Transverse colon (tissue), 4 donors: Measurements from ENCODE around the gene EIF3B. TPM values are rescaled to one million over a fixed set of nuclear protein-coding genes. Genes with fewer than 3 reads are reported as not detected.

Source experiments
- DNase-seq: peaks from one replicate; pipeline ENCODE4 v3.0.0-alpha.2; 2019
- H3K27ac ChIP-seq, 4 donors: fragments of 200-600 bp; sonication (generic); 2 replicates each; pipeline ENCODE4 v1.5.1; 2016 to 2018; ENCODE audit warnings: inconsistent platforms in 4 of 4
- H3K27me3 ChIP-seq: fragments of 200-600 bp; sonication (generic); 2 replicates; pipeline ENCODE4 v1.5.1; 2017; ENCODE audit warnings: inconsistent platforms
- H3K36me3 ChIP-seq, 4 donors: fragments of 200-600 bp; sonication (generic); 2 replicates each; pipeline ENCODE4 v1.5.1; 2017 to 2019; ENCODE audit warnings: inconsistent platforms in 4 of 4
- H3K4me1 ChIP-seq, 4 donors: fragments of 200-600 bp; sonication (generic); 2 replicates each; pipeline ENCODE4 v1.5.1; 2017 to 2020; ENCODE audit warnings: inconsistent platforms in 4 of 4
- H3K4me3 ChIP-seq, 4 donors: fragments of 200-600 bp; sonication (generic); 1 replicate in 1 of 4; 2 replicates in 3 of 4; pipeline versions ENCODE4 v1.5.1 to v1.6.1; 2017 to 2019; ENCODE audit warnings: inconsistent platforms in 4 of 4
- H3K9me3 ChIP-seq, 2 donors: fragments of 200-600 bp; sonication (generic); 2 replicates each; pipeline ENCODE4 v1.5.1; 2017 to 2019; ENCODE audit warnings: inconsistent platforms in 2 of 2
- CTCF ChIP-seq, 5 experiments: fragments of 200-600 bp in 3 of 5; fragments of 450-650 bp in 2 of 5; sonication (generic) in 3 of 5; IDR thresholded peaks; 1 replicate in 2 of 5; 2 replicates in 3 of 5; pipeline ENCODE4 v1.5.1; 2016 to 2017; ENCODE audit warnings: antibody characterized with exemption in 5 of 5, inconsistent platforms in 3 of 5, mild to moderate bottlenecking in 2 of 5, moderate library complexity in 1 of 5
- EP300 ChIP-seq: sonication (generic); formaldehyde crosslinking; IDR thresholded peaks from one replicate; pipeline ENCODE4 v1.6.1; 2017; ENCODE audit warnings: antibody characterized with exemption, low read depth
- POLR2A ChIP-seq: fragments of 450-650 bp; IDR thresholded peaks from one replicate; pipeline ENCODE4 v1.6.1; 2016; ENCODE audit warnings: antibody characterized with exemption, mild to moderate bottlenecking, moderate library complexity
- POLR2AphosphoS5 ChIP-seq, 3 donors: sonication (generic); formaldehyde crosslinking; IDR thresholded peaks; one replicate each; pipeline ENCODE4 v1.6.1; 2016; ENCODE audit warnings: antibody characterized with exemption in 3 of 3
- WGBS, 2 donors: methylation state at CpG; one replicate each; pipeline ENCODE4 v1.1.5; 2018; ENCODE audit warnings: low coverage in 1 of 2; 5-methylcytosine and 5-hydroxymethylcytosine counted together
- in situ Hi-C, 4 donors: fragments of 200-750 bp; cut with MboI; loops; one replicate each; pipeline versions ENCODE4 v1.15.0 to v1.15.1; 2017; ENCODE audit warnings: low sequenced_read_pairs in 3 of 4, low pct_ligation_motif_present in 1 of 4, low pct_unique_long_range_greater_than_20kb in 1 of 4
- intact Hi-C: fragments of 100-400 bp; cut with DNase I; formaldehyde crosslinking; loops from one replicate; pipeline ENCODE4 v1.15.1; 2023; ENCODE audit warnings: low total_unique reads
- total RNA-seq, 4 donors: library from RNA; depleted of rRNA; stranded (reverse); fragments of >200 nt; gene quantifications; one replicate each; pipeline ENCODE4 v1.1.0, GENCODE V29; 2016

The EIF3B gene
- total RNA-seq, 4 donors from 2014 or later: 75.4 to 201 (median 90.6) TPM

GRCh38 chr7:2359610-2360009 lies 5.0 kb downstream of the EIF3B start:
- Histone ChIP-seq H3K4me1 (peaks cover 19 to 40% (median 25%) of the 10 kb centered on the region in 4 donors), H3K27me3 (no peaks in the 10 kb centered on the region), H3K4me3 (no peak overlapping the region), H3K27ac (no peak overlapping the region), H3K36me3 (peaks cover 0 to 38% (median 18%) of the 10 kb centered on the region in 4 donors), H3K9me3 (no peaks in the 10 kb centered on the region)
- intact Hi-C loops: loop anchor here (10.0 kb wide), 1 partner anchor 115 kb away; the partner anchor contains the start of genes MRM2 and NUDT1
- DNase-seq: no peak
- 81 to 88% methylated on average over 6 to 11 of the region's 11 CpGs for WGBS, 2 donors
- TF ChIP-seq POLR2A (no peak), EP300 (no peak), CTCF (IDR thresholded peaks at IDR 0.05) (no peak), POLR2AphosphoS5 (IDR thresholded peaks at IDR 0.05) (no peak)
- in situ Hi-C loops: loop anchor here in 2 of 4 donors (25.0 kb wide), 1 partner anchor 122 kb away; the partner anchor contains the start of genes MAD1L1 (in 2 of the 2), MRM2 (in 2 of the 2) and NUDT1 (in 2 of the 2)

DNA sequence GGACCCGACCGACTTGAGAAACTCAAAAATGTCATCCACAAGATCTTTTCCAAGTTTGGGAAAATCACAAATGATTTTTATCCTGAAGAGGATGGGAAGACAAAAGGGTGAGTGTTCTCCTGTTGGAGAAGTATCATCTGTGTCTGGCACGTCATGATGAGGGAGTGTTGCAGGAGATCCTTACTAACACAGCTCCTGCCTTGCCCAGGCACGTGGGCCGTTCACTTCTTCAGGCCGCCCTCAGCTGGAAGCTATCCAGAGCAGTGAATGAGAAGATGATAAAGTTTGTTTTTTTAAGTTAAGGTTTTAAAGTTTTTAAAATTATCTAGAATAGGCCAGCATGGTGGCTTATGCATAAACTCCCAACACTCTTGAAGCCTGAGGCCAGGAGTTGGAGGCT lies 6.2 kb downstream of the EIF3B start:
- 75 to 84% methylated on average over 4 to 6 of the region's 6 CpGs for WGBS, 2 donors

GRCh38 chr7:2362385-2363088 lies 7.9 kb downstream of the EIF3B start:
- DNase-seq: no peak
- H3K27ac ChIP-seq: no peak overlapping the region
- no peaks in the 10 kb centered on the region for H3K27me3 ChIP-seq
- 92 to 98% methylated on average over 9 to 27 of the region's 27 CpGs for WGBS, 2 donors
- H3K4me3 ChIP-seq: no peak overlapping the region
- H3K36me3 ChIP-seq: peaks cover 0 to 66% (median 29%) of the 10 kb centered on the region in 4 donors
- no peaks in the 10 kb centered on the region for H3K9me3 ChIP-seq
- in situ Hi-C loops (loop anchor here in 2 of 4 donors (25.0 kb wide), 1 partner anchor 125 kb away; the partner anchor contains the start of genes MAD1L1 (in 2 of the 2), MRM2 (in 2 of the 2) and NUDT1 (in 2 of the 2)), intact Hi-C loops (no loop called here)
- peaks cover 2 to 19% (median 4%) of the 10 kb centered on the region in 4 donors for H3K4me1 ChIP-seq
- no peak for TF ChIP-seq EP300
- no peak for TF ChIP-seq CTCF (IDR thresholded peaks at IDR 0.05)
- TF ChIP-seq POLR2AphosphoS5 (IDR thresholded peaks at IDR 0.05): no peak
- TF ChIP-seq POLR2A: no peak

More for the DNA sequence above, 6.2 kb downstream of the EIF3B start:
- Histone ChIP-seq H3K9me3 (no peaks in the 10 kb centered on the region), H3K4me3 (no peak overlapping the region), H3K36me3 (peaks cover 0 to 48% (median 21%) of the 10 kb centered on the region in 4 donors), H3K27me3 (no peaks in the 10 kb centered on the region), H3K27ac (no peak overlapping the region), H3K4me1 (peaks cover 18 to 37% (median 21%) of the 10 kb centered on the region in 4 donors)
- DNase-seq: no peak
- in situ Hi-C loops (loop anchor here in 2 of 4 donors (25.0 kb wide), 1 partner anchor 123 kb away; the partner anchor contains the start of genes MAD1L1 (in 2 of the 2), MRM2 (in 2 of the 2) and NUDT1 (in 2 of the 2)), intact Hi-C loops (no loop called here)
- TF ChIP-seq POLR2A (no peak), CTCF (IDR thresholded peaks at IDR 0.05) (no peak), POLR2AphosphoS5 (IDR thresholded peaks at IDR 0.05) (no peak), EP300 (no peak)

DNA sequence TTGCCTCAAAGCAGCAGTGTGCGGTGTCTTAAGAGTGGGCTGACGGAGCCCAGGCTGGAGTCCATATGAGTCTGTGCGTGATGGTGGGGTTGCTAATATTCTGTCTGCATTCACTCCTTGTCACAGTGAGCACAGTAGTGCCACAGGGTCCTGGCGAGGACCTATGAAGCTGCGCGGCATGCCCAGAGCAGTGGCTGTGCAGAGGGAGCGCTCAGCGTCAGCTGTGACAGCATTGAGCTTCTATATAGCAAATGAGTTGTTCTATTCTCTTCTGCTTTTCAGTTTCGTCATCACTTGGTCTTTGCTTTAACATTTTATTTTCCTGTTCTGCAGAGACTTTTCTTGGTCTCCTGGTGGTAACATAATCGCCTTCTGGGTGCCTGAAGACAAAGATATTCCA lies 14.5 kb downstream of the EIF3B start:
- H3K9me3 ChIP-seq: no peaks in the 10 kb centered on the region
- intact Hi-C loops (no loop called here), in situ Hi-C loops (loop anchor here in 2 of 4 donors (25.0 kb wide), 1 partner anchor 132 kb away; the partner anchor contains the start of genes MAD1L1 (in 2 of the 2), MRM2 (in 2 of the 2) and NUDT1 (in 2 of the 2))
- H3K36me3 ChIP-seq: peaks cover 0 to 94% (median 47%) of the 10 kb centered on the region in 4 donors
- TF ChIP-seq POLR2AphosphoS5 (IDR thresholded peaks at IDR 0.05) (no peak), CTCF (IDR thresholded peaks at IDR 0.05) (no peak), EP300 (no peak), POLR2A (no peak)
- 94 to 100% methylated on average over 5 to 10 of the region's 10 CpGs for WGBS, 2 donors
- no peaks in the 10 kb centered on the region for H3K27me3 ChIP-seq
- no peak overlapping the region for H3K4me3 ChIP-seq
- DNase-seq: no peak
- no peak overlapping the region for H3K27ac ChIP-seq
- no peaks in the 10 kb centered on the region for H3K4me1 ChIP-seq
